Upper lobe of right lung (tissue), 1 donor: Measurements from ENCODE around the gene DNMT3A. TPM values are rescaled to one million over a fixed set of nuclear protein-coding genes. Genes with fewer than 3 reads are reported as not detected.

Experiments used
- ATAC-seq: fragments of 200-7000 bp; cut with Tn5 transposase; one replicate; pipeline ENCODE4 v1.9.1; 2020; ENCODE audit warnings: mild to moderate bottlenecking, moderate library complexity
- DNase-seq: peaks from one replicate; pipeline ENCODE4 v3.0.0-alpha.2; 2020
- H3K27ac ChIP-seq: fragments of 200-600 bp; one replicate; pipeline ENCODE4 v1.8.0; 2022
- H3K27me3 ChIP-seq: fragments of 200-600 bp; one replicate; pipeline ENCODE4 v1.8.0; 2022; ENCODE audit warnings: mild to moderate bottlenecking
- H3K36me3 ChIP-seq: fragments of 200-600 bp; one replicate; pipeline ENCODE4 v1.8.0; 2022
- H3K4me1 ChIP-seq: fragments of 200-600 bp; one replicate; pipeline ENCODE4 v1.8.0; 2022
- H3K4me3 ChIP-seq: fragments of 200-600 bp; one replicate; pipeline ENCODE4 v1.8.0; 2022; ENCODE audit warnings: mild to moderate bottlenecking
- H3K9me3 ChIP-seq: fragments of 200-600 bp; one replicate; pipeline ENCODE4 v1.8.0; 2022
- intact Hi-C: fragments of 100-400 bp; cut with DNase I; formaldehyde crosslinking; loops from one replicate; pipeline ENCODE4 v1.11.0; 2022
- total RNA-seq: library from RNA; stranded (reverse); fragmentation: NEBNext Ultra II Directional; extraction: Animal tissue kit (Norgen Biotek cat#: 25700); gene quantifications from one replicate; pipeline ENCODE4 v1.2.1, GENCODE V29; 2021
- TF ChIP-seq, protein P1 (sequence below): fragments of 200-600 bp; IDR thresholded peaks from one replicate; pipeline ENCODE4 v1.8.0; 2022; ENCODE audit warnings: antibody characterized with exemption
- donor health status: DM: no; HTN: yes; CAD: no; lungs with severe emphysema.

DNMT3A gene
- total RNA-seq, 1 donor from 2014 or later: 31.3 TPM

DNA sequence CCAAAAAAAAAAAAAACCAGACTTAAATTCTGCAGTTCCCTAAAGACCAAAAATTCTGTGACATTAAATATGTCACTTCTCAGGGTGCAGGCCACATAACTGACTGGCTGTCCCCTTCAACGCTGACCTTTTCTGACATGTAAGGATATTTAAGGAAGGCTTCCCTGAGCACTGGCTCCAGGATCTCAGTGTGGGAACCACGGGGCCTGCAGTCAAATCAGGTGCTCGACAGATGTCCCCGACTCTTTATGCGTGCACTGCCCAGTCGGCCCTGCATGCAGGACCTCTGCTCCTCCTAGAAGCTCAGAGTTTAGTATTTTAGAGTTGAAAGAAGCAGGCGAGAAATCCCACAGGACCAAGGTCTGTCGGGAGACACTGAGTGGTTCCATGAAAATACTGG is 104.0 kb downstream of the DNMT3A start:
- TF ChIP-seq, protein P1, sequence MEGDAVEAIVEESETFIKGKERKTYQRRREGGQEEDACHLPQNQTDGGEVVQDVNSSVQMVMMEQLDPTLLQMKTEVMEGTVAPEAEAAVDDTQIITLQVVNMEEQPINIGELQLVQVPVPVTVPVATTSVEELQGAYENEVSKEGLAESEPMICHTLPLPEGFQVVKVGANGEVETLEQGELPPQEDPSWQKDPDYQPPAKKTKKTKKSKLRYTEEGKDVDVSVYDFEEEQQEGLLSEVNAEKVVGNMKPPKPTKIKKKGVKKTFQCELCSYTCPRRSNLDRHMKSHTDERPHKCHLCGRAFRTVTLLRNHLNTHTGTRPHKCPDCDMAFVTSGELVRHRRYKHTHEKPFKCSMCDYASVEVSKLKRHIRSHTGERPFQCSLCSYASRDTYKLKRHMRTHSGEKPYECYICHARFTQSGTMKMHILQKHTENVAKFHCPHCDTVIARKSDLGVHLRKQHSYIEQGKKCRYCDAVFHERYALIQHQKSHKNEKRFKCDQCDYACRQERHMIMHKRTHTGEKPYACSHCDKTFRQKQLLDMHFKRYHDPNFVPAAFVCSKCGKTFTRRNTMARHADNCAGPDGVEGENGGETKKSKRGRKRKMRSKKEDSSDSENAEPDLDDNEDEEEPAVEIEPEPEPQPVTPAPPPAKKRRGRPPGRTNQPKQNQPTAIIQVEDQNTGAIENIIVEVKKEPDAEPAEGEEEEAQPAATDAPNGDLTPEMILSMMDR: no peak
- ATAC-seq: no peak
- H3K36me3 ChIP-seq: peaks cover 95% of the 10 kb centered on the region

GRCh38 chr2:25236736-25237135 is 105.0 kb downstream of the DNMT3A start:
- intact Hi-C loops: no loop called here
- no peak overlapping the region for H3K4me3 ChIP-seq
- no peak for DNase-seq
- no peak for ATAC-seq
- H3K36me3 ChIP-seq: peaks cover 93% of the 10 kb centered on the region
- no peaks in the 10 kb centered on the region for H3K9me3 ChIP-seq
- H3K4me1 ChIP-seq: no peaks in the 10 kb centered on the region
- no peaks in the 10 kb centered on the region for H3K27me3 ChIP-seq
- TF ChIP-seq, protein P1: no peak
- H3K27ac ChIP-seq: no peak overlapping the region

More for the DNA sequence above, 104.0 kb downstream of the DNMT3A start:
- Histone ChIP-seq H3K4me3 (no peak overlapping the region), H3K27ac (no peak overlapping the region), H3K9me3 (no peaks in the 10 kb centered on the region), H3K27me3 (no peaks in the 10 kb centered on the region), H3K4me1 (no peaks in the 10 kb centered on the region)
- intact Hi-C loops: no loop called here
- DNase-seq: no peak

DNA sequence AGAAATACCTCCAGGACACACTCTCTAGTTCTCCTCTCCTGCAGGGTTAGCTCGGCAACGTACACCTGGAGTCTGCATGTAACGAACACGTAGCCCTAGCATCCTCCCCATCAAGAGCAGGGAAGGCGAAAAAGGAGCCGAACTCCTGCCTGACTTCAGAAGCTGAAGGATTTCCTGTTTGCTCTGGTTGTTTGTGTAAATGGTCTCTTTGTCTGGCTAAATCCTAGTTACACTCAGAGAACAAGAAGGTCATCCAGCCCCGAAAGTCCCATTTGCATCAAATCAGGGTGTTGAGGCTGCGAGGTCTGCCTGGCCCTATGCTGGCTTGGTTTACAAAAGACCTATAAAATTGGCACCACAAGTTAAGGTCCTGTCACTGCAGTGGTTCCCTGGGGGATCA is 107.0 kb downstream of the DNMT3A start:
- H3K4me3 ChIP-seq: no peak overlapping the region
- DNase-seq (no peak), ATAC-seq (no peak)
- no peaks in the 10 kb centered on the region for H3K27me3 ChIP-seq
- no peak overlapping the region for H3K27ac ChIP-seq
- H3K9me3 ChIP-seq: no peaks in the 10 kb centered on the region
- peaks cover 73% of the 10 kb centered on the region for H3K36me3 ChIP-seq
- peaks cover under 1% of the 10 kb centered on the region for H3K4me1 ChIP-seq
- TF ChIP-seq, protein P1: no peak
- intact Hi-C loops: no loop called here

DNA sequence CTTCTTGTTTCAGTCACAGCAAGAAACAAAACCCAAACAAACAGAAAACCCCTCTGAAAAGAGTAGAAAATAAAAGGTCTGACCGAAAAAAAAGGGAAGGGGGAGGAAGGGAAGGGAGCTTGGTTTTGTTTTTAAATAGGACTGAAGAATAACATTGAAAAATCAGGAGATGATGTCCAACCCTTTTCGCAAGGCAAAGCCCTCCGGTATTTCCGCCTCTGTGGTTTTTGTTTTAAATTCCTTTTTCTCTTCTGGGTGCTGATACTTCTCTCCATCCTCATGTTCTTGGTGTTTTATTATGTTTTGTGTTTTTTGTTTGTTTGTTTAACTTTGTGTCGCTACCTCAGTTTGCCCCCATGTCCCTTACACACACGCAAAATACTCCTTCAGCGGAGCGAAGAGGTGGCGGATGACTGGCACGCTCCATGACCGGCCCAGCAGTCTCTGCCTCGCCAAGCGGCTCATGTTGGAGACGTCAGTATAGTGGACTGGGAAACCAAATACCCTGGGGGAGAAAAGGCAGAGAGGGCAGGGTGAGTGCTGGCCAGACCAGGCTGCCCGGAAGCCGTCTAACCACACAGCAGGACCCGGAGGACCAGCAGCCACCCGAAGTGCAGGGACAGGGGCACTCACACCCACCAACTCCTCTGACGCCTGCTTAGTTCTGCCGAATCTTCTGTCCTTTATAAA is 107.7 kb downstream of the DNMT3A start:
- peaks cover 66% of the 10 kb centered on the region for H3K36me3 ChIP-seq
- DNase-seq: no peak
- H3K4me3 ChIP-seq: no peak overlapping the region
- TF ChIP-seq, protein P1: no peak
- no peaks in the 10 kb centered on the region for H3K27me3 ChIP-seq
- H3K9me3 ChIP-seq: no peaks in the 10 kb centered on the region
- H3K27ac ChIP-seq: no peak overlapping the region
- intact Hi-C loops: no loop called here
- no peak for ATAC-seq
- peaks cover 7% of the 10 kb centered on the region for H3K4me1 ChIP-seq

DNA sequence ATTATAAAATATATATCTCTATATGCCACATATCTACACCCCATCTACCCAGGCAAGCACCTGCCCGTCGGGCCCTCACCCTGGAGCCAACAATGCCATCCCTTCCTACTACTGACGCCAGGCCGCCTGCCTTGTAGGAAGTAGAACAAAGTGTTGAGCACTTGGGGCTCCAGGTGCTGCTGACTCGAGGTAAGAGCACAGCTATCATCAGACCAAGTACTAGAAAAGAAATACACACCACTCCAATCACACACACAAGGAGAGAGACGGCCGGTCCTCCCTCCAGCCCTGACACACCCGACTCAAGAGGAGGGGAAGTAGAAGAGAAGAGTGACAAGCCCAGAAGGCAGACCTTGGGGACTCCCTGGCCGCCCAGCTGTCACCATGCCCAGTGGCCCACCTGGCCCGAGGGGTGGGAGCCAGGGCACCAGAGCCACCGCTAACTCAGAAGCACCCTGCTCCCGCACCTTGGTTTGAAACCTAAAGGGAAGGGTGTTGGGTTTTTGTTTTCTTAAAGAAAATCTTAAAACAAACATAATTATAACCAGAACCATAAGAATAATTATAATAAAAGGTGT is 109.4 kb downstream of the DNMT3A start:
- TF ChIP-seq, protein P1: no peak
- peaks cover 49% of the 10 kb centered on the region for H3K36me3 ChIP-seq
- peak; percentile 14 for ATAC-seq

More for the DNA sequence above, 109.4 kb downstream of the DNMT3A start:
- intact Hi-C loops: no loop called here
- no peaks in the 10 kb centered on the region for H3K9me3 ChIP-seq
- no peaks in the 10 kb centered on the region for H3K27me3 ChIP-seq
- H3K4me3 ChIP-seq: no peak overlapping the region
- H3K27ac ChIP-seq: no peak overlapping the region
- H3K4me1 ChIP-seq: peaks cover 9% of the 10 kb centered on the region
- no peak for DNase-seq
